ENCODE measurements around the gene NUP188.
"Not testable (repeated sequence)": the region's sequence is repeated elsewhere in the genome, so short reads cannot be mapped to it uniquely, and the experiment has no call there.

Gene NUP188

GRCh38 chr9:128945798-128946501 lies 1.5 kb upstream of the NUP188 start:
- DNase-seq (ENCODE audit: low read depth), result no peak
- TF ChIP-seq, protein P1, sequence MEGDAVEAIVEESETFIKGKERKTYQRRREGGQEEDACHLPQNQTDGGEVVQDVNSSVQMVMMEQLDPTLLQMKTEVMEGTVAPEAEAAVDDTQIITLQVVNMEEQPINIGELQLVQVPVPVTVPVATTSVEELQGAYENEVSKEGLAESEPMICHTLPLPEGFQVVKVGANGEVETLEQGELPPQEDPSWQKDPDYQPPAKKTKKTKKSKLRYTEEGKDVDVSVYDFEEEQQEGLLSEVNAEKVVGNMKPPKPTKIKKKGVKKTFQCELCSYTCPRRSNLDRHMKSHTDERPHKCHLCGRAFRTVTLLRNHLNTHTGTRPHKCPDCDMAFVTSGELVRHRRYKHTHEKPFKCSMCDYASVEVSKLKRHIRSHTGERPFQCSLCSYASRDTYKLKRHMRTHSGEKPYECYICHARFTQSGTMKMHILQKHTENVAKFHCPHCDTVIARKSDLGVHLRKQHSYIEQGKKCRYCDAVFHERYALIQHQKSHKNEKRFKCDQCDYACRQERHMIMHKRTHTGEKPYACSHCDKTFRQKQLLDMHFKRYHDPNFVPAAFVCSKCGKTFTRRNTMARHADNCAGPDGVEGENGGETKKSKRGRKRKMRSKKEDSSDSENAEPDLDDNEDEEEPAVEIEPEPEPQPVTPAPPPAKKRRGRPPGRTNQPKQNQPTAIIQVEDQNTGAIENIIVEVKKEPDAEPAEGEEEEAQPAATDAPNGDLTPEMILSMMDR (IDR thresholded peaks at IDR 0.05; ENCODE audit: control insufficient read depth, insufficient read depth, low read depth, low read length, missing control alignments), result no peak
- H3K4me3 ChIP-seq (ENCODE audit: control insufficient read depth, low read depth, low read length), result no peak overlapping the region

GRCh38 chr9:128946571-128947276 lies 775 bp upstream of the NUP188 start:
- peak overlapping the region; percentile 99 for H3K4me3 ChIP-seq (ENCODE audit: control insufficient read depth, low read depth, low read length)
- no peak for DNase-seq (ENCODE audit: low read depth)
- TF ChIP-seq, protein P1 (IDR thresholded peaks at IDR 0.05; ENCODE audit: control insufficient read depth, insufficient read depth, low read depth, low read length, missing control alignments), result no peak

GRCh38 chr9:128947277-128947526 lies 297 bp upstream of the NUP188 start:
- TF ChIP-seq, protein P1 (IDR thresholded peaks at IDR 0.05; ENCODE audit: control insufficient read depth, insufficient read depth, low read depth, low read length, missing control alignments), result no peak
- no peak for DNase-seq (ENCODE audit: low read depth)
- H3K4me3 ChIP-seq (ENCODE audit: control insufficient read depth, low read depth, low read length), result peak overlapping the region; percentile 99

GRCh38 chr9:128961403-128961802 lies 13.9 kb downstream of the NUP188 start:
- not testable (repeated sequence) for DNase-seq (ENCODE audit: low read depth); H3K4me3 ChIP-seq (ENCODE audit: control insufficient read depth, low read depth, low read length)

- no peak for DNase-seq (ENCODE audit: low read depth)
- H3K4me3 ChIP-seq (ENCODE audit: control insufficient read depth, low read depth, low read length), result no peak overlapping the region
- TF ChIP-seq, protein P1 (IDR thresholded peaks at IDR 0.05; ENCODE audit: control insufficient read depth, insufficient read depth, low read depth, low read length, missing control alignments), result no peak
Observed at GRCh38 chr9:128969491-128969890, 22.0 kb downstream of the NUP188 start.

DNA sequence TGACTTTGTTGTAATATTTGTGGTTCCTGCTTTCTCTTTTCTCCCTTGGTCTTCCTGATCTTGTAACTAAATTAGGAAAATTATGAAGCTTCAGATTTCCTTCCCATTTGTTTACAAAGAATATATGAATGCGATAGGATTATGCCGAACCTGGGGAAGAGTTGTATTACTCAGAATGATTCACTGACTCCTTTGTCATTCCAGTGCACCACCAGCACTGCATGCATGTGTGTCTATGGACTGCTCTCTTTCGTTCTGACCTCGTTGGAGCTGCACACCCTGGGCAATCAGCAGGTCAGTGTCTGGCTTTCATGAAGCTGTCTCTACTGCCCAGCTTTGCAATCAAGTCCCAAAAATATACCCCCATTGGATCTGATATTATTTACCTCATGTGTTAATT lies 25.5 kb downstream of the NUP188 start:
- DNase-seq (ENCODE audit: low read depth), result no peak
- TF ChIP-seq, protein P1 (IDR thresholded peaks at IDR 0.05; ENCODE audit: control insufficient read depth, insufficient read depth, low read depth, low read length, missing control alignments), result no peak
- H3K4me3 ChIP-seq (ENCODE audit: control insufficient read depth, low read depth, low read length), result no peak overlapping the region

DNA sequence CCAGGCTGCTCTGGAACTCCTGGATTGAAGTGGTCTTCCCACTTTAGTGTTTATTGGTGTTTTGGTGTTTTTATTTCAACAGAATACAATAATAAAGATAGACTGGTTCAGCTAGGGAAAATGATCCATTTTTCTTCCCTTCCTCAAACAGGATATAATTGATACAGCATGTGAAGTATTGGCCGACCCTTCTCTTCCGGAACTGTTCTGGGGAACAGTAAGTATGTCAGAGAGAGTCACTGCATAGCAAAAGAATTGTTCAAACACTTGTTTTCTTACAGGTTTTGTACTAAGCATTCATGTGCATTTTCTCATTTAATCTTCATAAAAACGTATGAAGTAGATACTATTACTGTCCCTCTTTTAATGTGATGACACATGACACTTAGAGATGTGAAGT lies 31.6 kb downstream of the NUP188 start:
- TF ChIP-seq, protein P1 (IDR thresholded peaks at IDR 0.05; ENCODE audit: control insufficient read depth, insufficient read depth, low read depth, low read length, missing control alignments), result no peak
- no peak overlapping the region for H3K4me3 ChIP-seq (ENCODE audit: control insufficient read depth, low read depth, low read length)
- no peak for DNase-seq (ENCODE audit: low read depth)
